HEK293 (cell line): ENCODE measurements around the gene GAK.

Experiments used
- HOXA7 ChIP-seq: sonication (generic); formaldehyde crosslinking; IDR thresholded peaks from 2 replicates; pipeline ENCODE4 v1.8.1; 2022; ENCODE audit warnings: missing genetic modification reagents, borderline replicate concordance
- YY1 ChIP-seq: fragments of 450-650 bp; formaldehyde crosslinking; IDR thresholded peaks from 2 replicates; pipeline ENCODE4 v1.5.1; 2018; ENCODE audit warnings: missing biosample characterization, missing genetic modification characterization
- ZNF274 ChIP-seq, 2 experiments: fragments of 200-500 bp in 1 of 2; fragments of 450-650 bp in 1 of 2; sonication (Bioruptor generic) in 1 of 2; formaldehyde crosslinking in 1 of 2; IDR thresholded peaks; 2 replicates each; pipeline versions ENCODE4 v1.5.1 to v1.6.1; 2014 to 2016; ENCODE audit warnings: borderline replicate concordance in 1 of 2, inconsistent platforms in 1 of 2, low read length in 1 of 2, missing biosample characterization in 1 of 2, missing genetic modification characterization in 1 of 2
- TF ChIP-seq, protein P1 (sequence below): fragments of 450-650 bp; formaldehyde crosslinking; IDR thresholded peaks from 2 replicates; pipeline ENCODE4 v1.5.1; 2016; ENCODE audit warnings: missing biosample characterization, missing genetic modification characterization
- TF ChIP-seq, protein P2 (sequence below): fragments of 450-650 bp; formaldehyde crosslinking; IDR thresholded peaks from 2 replicates; pipeline ENCODE4 v1.5.1; 2016; ENCODE audit warnings: missing biosample characterization, missing genetic modification characterization

DNA sequence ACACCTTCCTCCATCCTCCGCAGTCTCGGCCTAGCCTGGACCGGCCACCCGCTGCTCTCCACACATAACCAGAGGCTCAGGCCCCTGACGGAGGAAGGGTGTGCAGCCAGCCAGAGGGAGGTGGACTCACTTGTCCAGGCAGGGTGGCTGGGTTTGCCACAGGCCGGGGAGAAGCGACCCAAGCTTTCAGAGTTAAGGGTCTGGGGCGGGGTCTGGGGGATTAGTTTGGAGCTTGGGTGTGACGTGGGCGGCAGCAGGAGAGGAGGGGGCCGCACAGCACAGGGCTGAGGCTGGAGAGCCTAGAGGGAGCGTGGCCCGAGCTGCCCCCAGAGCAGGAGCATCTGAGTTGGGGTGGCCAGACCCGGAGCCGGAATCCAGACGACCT lies 83.8 kb downstream of the GAK start:
- TF ChIP-seq YY1 (tag by site-specific recombination) (no peak), HOXA7 (CRISPR knock-in tag) (no peak), ZNF274 (IDR thresholded peaks at IDR 0.05; ENCODE audit: low read length) (no peak), ZNF274 (tag by site-specific recombination; IDR thresholded peaks at IDR 0.05; ENCODE audit: borderline replicate concordance) (no peak)
- TF ChIP-seq, protein P1, sequence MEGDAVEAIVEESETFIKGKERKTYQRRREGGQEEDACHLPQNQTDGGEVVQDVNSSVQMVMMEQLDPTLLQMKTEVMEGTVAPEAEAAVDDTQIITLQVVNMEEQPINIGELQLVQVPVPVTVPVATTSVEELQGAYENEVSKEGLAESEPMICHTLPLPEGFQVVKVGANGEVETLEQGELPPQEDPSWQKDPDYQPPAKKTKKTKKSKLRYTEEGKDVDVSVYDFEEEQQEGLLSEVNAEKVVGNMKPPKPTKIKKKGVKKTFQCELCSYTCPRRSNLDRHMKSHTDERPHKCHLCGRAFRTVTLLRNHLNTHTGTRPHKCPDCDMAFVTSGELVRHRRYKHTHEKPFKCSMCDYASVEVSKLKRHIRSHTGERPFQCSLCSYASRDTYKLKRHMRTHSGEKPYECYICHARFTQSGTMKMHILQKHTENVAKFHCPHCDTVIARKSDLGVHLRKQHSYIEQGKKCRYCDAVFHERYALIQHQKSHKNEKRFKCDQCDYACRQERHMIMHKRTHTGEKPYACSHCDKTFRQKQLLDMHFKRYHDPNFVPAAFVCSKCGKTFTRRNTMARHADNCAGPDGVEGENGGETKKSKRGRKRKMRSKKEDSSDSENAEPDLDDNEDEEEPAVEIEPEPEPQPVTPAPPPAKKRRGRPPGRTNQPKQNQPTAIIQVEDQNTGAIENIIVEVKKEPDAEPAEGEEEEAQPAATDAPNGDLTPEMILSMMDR (tag by site-specific recombination) = no peak
- TF ChIP-seq, protein P2, sequence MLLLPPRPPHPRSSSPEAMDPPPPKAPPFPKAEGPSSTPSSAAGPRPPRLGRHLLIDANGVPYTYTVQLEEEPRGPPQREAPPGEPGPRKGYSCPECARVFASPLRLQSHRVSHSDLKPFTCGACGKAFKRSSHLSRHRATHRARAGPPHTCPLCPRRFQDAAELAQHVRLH (tag by site-specific recombination) = no peak
